Spleen (tissue), 7 donors: ENCODE measurements around the gene SKI.

Experiments
- CTCF ChIP-seq, 11 experiments: fragments of 200-600 bp in 7 of 11; fragments of 450-650 bp in 4 of 11; sonication (generic) in 4 of 11; IDR thresholded peaks in 8 of 11; conservative IDR thresholded peaks in 3 of 11; 1 replicate in 7 of 11; 2 replicates in 4 of 11; pipeline versions ENCODE4 v1.4.0 to v1.8.0; 2016 to 2021; ENCODE audit warnings: antibody characterized with exemption in 11 of 11, inconsistent platforms in 4 of 11, mild to moderate bottlenecking in 1 of 11
- POLR2A ChIP-seq, 3 donors: fragments of 450-650 bp; IDR thresholded peaks; one replicate each; pipeline ENCODE4 v1.5.1; 2017; ENCODE audit warnings: antibody characterized with exemption in 3 of 3, mild to moderate bottlenecking in 1 of 3
- donor health status: DM: no; HTN: no; CAD: no; lungs with moderate emphysema.
- donor health status: DM: no; HTN: no; CAD: no.
- donor health status: DM: no; HTN: no; CAD: no.

- TF ChIP-seq CTCF (IDR thresholded peaks at IDR 0.05 in 8 of 11, conservative IDR thresholded peaks at IDR 0.05 in 3 of 11) (no peak), POLR2A (IDR thresholded peaks at IDR 0.05) (no peak)
Observed at GRCh38 chr1:2242814-2243725, 15.0 kb downstream of the SKI start.
